ENCODE data around the gene FXR2.

DNA sequence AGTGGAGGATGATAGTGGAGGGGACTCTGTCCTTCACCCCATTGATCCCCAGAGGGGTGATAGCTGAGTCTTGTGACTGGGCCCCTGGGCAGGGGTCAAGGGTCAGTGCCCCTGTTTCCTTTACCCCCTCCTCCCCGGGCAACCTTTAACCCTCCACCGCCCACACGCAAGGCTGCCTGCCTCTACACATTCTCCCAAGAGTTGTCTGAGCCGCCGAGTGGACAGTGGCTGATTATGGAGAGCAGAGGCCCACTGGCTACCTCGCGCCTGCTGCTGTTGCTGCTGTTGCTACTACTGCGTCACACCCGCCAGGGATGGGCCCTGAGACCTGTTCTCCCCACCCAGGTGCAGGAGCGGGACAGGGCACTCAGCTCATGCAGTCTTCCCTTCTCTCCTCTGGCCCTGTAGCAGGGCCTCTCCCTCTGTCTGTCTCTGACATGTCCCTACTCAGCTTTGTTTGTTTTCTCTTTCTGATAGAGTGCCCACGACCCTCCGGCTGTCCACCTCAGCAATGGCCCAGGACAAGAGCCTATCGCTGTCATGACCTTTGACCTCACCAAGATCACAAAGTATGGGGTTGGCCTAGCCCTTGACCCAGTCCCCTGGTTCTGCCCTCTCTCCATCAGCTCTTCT is 15.4 kb upstream of the FXR2 start, which contains the start of gene SHBG:
- no peak for TF ChIP-seq EZH2 (IDR thresholded peaks at IDR 0.05; ENCODE audit: borderline replicate concordance, low read length)
- TF ChIP-seq, protein P1, sequence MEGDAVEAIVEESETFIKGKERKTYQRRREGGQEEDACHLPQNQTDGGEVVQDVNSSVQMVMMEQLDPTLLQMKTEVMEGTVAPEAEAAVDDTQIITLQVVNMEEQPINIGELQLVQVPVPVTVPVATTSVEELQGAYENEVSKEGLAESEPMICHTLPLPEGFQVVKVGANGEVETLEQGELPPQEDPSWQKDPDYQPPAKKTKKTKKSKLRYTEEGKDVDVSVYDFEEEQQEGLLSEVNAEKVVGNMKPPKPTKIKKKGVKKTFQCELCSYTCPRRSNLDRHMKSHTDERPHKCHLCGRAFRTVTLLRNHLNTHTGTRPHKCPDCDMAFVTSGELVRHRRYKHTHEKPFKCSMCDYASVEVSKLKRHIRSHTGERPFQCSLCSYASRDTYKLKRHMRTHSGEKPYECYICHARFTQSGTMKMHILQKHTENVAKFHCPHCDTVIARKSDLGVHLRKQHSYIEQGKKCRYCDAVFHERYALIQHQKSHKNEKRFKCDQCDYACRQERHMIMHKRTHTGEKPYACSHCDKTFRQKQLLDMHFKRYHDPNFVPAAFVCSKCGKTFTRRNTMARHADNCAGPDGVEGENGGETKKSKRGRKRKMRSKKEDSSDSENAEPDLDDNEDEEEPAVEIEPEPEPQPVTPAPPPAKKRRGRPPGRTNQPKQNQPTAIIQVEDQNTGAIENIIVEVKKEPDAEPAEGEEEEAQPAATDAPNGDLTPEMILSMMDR (conservative IDR thresholded peaks at IDR 0.05 in 1 of 2, IDR thresholded peaks at IDR 0.05 in 1 of 2; ENCODE audit: extremely low read depth in 1 of 2, insufficient read depth in 1 of 2, low read depth in 1 of 2, low read length in 2 of 2), result no peak

All from mammary epithelial cell (primary cell).